Activated T-cell treated with anti-CD3 and anti-CD28 coated beads, Interleukin-2, amount 50 U/mL, for 4 hours (primary cell): ENCODE data around the gene CFB. TPM values are rescaled to one million over a fixed set of nuclear protein-coding genes. Genes with fewer than 3 reads are reported as not detected.
"Not testable (repeated sequence)": the region's sequence is repeated elsewhere in the genome, so short reads cannot be mapped to it uniquely, and the experiment has no call there.

Experiments used
- ATAC-seq, 2 donors: fragments of 200-7000 bp; cut with Tn5 transposase; one replicate each; pipeline ENCODE4 v1.10.0; 2021
- DNase-seq: peaks from one replicate; pipeline ENCODE4 v3.0.0-alpha.2; 2020
- H3K27me3 Mint-ChIP-seq: one replicate; pipeline ENCODE4 v1.8.0; 2021; ENCODE audit warnings: low read depth, mixed read lengths
- H3K36me3 Mint-ChIP-seq: one replicate; pipeline ENCODE4 v1.8.0; 2022; ENCODE audit warnings: mixed read lengths; ENCODE audit not compliant: insufficient read depth
- H3K4me1 Mint-ChIP-seq: one replicate; pipeline ENCODE4 v1.8.0; 2021; ENCODE audit warnings: low read depth, mixed read lengths
- H3K4me3 Mint-ChIP-seq: one replicate; pipeline ENCODE4 v1.8.0; 2021; ENCODE audit warnings: mild to moderate bottlenecking, moderate library complexity, mixed read lengths
- H3K9me3 Mint-ChIP-seq: one replicate; pipeline ENCODE4 v1.8.0; 2021; ENCODE audit warnings: mixed read lengths
- total RNA-seq, 3 donors: library from RNA; stranded (reverse); gene quantifications; one replicate each; pipeline ENCODE4 v1.2.1, GENCODE V29; 2021

Gene CFB
- total RNA-seq, 3 donors from 2014 or later: 0.42 to 1.5 (median 1.4) TPM

- H3K4me1 Mint-ChIP-seq, ATAC-seq, H3K4me3 Mint-ChIP-seq, H3K27me3 Mint-ChIP-seq, H3K36me3 Mint-ChIP-seq, DNase-seq, H3K9me3 Mint-ChIP-seq: not testable (repeated sequence)
Measured at GRCh38 chr6:31980998-31981397, 35.1 kb downstream of the CFB start.

DNA sequence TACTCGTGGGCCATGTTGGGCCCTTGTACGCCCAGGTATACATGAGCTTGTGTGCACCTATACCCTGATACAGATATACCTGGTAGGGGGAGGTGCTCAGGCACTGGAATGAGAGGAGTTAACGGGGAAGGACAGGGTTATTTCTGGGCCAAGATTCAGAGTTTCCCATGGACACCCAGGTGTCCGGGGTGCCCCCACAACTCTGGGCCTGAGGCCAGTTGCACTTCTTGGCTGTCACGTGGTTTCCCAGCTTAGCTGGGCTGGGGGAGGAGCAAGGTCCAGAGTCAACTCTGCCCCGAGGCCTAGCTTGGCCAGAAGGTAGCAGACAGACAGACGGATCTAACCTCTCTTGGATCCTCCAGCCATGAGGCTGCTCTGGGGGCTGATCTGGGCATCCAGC lies 35.8 kb downstream of the CFB start, which contains the start of gene C4A:
TSS of gene C4A (plus strand) at position 314 of the 400 bp plus-strand sequence. CDS start at position 365, 51 bp downstream.
- not testable (repeated sequence) for H3K27me3 Mint-ChIP-seq, ATAC-seq, H3K4me1 Mint-ChIP-seq, DNase-seq, H3K36me3 Mint-ChIP-seq, H3K9me3 Mint-ChIP-seq, H3K4me3 Mint-ChIP-seq

DNA sequence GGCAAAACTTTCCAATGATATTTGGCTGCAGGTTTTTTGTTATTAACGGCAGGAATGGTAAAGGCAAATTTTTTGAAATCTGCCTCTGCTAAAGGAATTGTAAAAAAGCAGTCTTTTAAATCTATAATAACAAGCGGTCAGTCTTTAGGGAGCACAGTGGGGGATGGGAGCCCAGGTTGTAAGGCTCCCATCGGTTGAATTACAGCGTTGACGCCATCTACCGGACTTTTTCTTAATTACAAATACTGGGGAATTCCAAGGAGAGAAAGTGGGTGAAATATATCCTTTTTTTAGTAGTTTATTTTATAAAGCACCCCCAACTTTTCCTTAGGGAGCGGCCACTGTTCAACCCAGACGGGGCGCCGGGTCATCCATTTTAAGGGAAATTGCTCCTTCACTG lies 43.5 kb downstream of the CFB start:
- H3K27me3 Mint-ChIP-seq, ATAC-seq, H3K4me3 Mint-ChIP-seq, H3K4me1 Mint-ChIP-seq, DNase-seq, H3K9me3 Mint-ChIP-seq, H3K36me3 Mint-ChIP-seq: not testable (repeated sequence)

DNA sequence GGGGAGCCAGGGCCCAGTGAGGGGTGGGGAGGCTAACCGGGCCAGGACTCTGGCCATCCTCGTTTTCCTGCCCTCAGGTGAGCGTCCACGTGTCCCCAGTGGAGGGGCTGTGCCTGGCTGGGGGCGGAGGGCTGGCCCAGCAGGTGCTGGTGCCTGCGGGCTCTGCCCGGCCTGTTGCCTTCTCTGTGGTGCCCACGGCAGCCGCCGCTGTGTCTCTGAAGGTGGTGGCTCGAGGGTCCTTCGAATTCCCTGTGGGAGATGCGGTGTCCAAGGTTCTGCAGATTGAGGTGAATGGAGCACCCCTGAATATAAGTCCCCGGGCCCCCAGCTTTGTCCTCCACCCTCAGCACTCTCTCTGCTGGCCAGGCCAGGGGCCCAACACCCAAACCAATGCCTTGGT lies 48.5 kb downstream of the CFB start:
- H3K27me3 Mint-ChIP-seq, ATAC-seq, H3K4me3 Mint-ChIP-seq, H3K4me1 Mint-ChIP-seq, H3K36me3 Mint-ChIP-seq, DNase-seq, H3K9me3 Mint-ChIP-seq: not testable (repeated sequence)

- H3K36me3 Mint-ChIP-seq, H3K9me3 Mint-ChIP-seq, H3K27me3 Mint-ChIP-seq, H3K4me1 Mint-ChIP-seq, H3K4me3 Mint-ChIP-seq, ATAC-seq, DNase-seq: not testable (repeated sequence)
Measured at GRCh38 chr6:31996385-31996784, 50.5 kb downstream of the CFB start.

Other genes with a start within 250 kb of the CFB start
- gene ABHD16A, start 242.8 kb upstream of the CFB start, total RNA-seq: 10 to 100 TPM; 33.9 to 38.1 (median 35.2) TPM
- gene LY6G6F, start 239.2 kb upstream of the CFB start, total RNA-seq: not detected
- not detected for gene LY6G6D, start 230.7 kb upstream of the CFB start, total RNA-seq
- not detected for gene LY6G6C, start 224.3 kb upstream of the CFB start, total RNA-seq
- under 1 TPM in 2 of 3 donors, not detected in 1; 0.33 to 0.55 TPM for gene MPIG6B, start 222.7 kb upstream of the CFB start, total RNA-seq
- gene DDAH2, start 216.8 kb upstream of the CFB start, total RNA-seq: 1 to 10 TPM; 3.4 to 3.9 (median 3.5) TPM
- 100 to 1,000 TPM; 344 to 370 (median 353) TPM for gene CLIC1, start 209.6 kb upstream of the CFB start, total RNA-seq
- 10 to 100 TPM; 30.9 to 35.4 (median 34.3) TPM for gene MSH5, start 206.1 kb upstream of the CFB start, total RNA-seq
- 10 to 100 TPM in 2 of 3 donors, 1 to 10 TPM in 1; 9.4 to 12.2 (median 12.1) TPM for gene SAPCD1, start 183.4 kb upstream of the CFB start, total RNA-seq
- 1 to 10 TPM; 1.4 TPM for gene VWA7, start 168.8 kb upstream of the CFB start, total RNA-seq
- gene VARS1, start 150.3 kb upstream of the CFB start, total RNA-seq: 100 to 1,000 TPM; 231 to 263 (median 234) TPM
- gene LSM2, start 139.1 kb upstream of the CFB start, total RNA-seq: 100 to 1,000 TPM; 163 to 192 (median 184) TPM
- gene HSPA1L, start 130.8 kb upstream of the CFB start, total RNA-seq: 1 to 10 TPM; 1.6 to 1.8 (median 1.7) TPM
- gene HSPA1A, start 130.6 kb upstream of the CFB start, total RNA-seq: 10 to 100 TPM; 33.3 to 38.1 (median 34.2) TPM
- gene HSPA1B, start 118.4 kb upstream of the CFB start, total RNA-seq: 10 to 100 TPM; 76.1 to 97.7 (median 93.0) TPM
- 10 to 100 TPM; 25.6 to 26.7 (median 26.0) TPM for gene NEU1, start 83.3 kb upstream of the CFB start, total RNA-seq
- under 1 TPM; 0.13 to 0.60 (median 0.20) TPM for gene SLC44A4, start 67.1 kb upstream of the CFB start, total RNA-seq
- 10 to 100 TPM; 52.8 to 70.9 (median 67.8) TPM for gene EHMT2, start 48.4 kb upstream of the CFB start, total RNA-seq
- gene ZBTB12, start 44.0 kb upstream of the CFB start, total RNA-seq: 1 to 10 TPM; 3.5 to 6.1 (median 5.4) TPM
- 1 to 10 TPM in 1 of 3 donors, under 1 TPM in 2; 0.56 to 1.0 (median 0.95) TPM for gene C2, start 18.4 kb upstream of the CFB start, total RNA-seq
- 100 to 1,000 TPM; 107 to 111 (median 109) TPM for gene NELFE, start 12.9 kb downstream of the CFB start, total RNA-seq
- gene SKIC2, start 13.1 kb downstream of the CFB start, total RNA-seq: 100 to 1,000 TPM; 123 to 157 (median 132) TPM
- 1 to 10 TPM; 7.1 to 9.0 (median 8.9) TPM for gene DXO, start 26.0 kb downstream of the CFB start, total RNA-seq
- 1 to 10 TPM; 4.3 to 5.9 (median 5.3) TPM for gene C4A, start 36.0 kb downstream of the CFB start, total RNA-seq
- 1 to 10 TPM; 4.9 to 5.3 (median 5.2) TPM for gene C4B, start 68.7 kb downstream of the CFB start, total RNA-seq
- 1 to 10 TPM in 1 of 3 donors, under 1 TPM in 2; 0.74 to 1.0 (median 0.84) TPM for gene CYP21A2, start 92.3 kb downstream of the CFB start, total RNA-seq
- 1 to 10 TPM; 1.1 to 1.9 (median 1.6) TPM for gene TNXB, start 163.2 kb downstream of the CFB start, total RNA-seq
- 10 to 100 TPM; 65.2 to 75.2 (median 67.2) TPM for gene ATF6B, start 182.2 kb downstream of the CFB start, total RNA-seq
- gene FKBPL, start 184.2 kb downstream of the CFB start, total RNA-seq: 1 to 10 TPM; 3.2 to 6.6 (median 4.9) TPM
- gene PRRT1, start 205.8 kb downstream of the CFB start, total RNA-seq: under 1 TPM; 0.37 to 0.51 (median 0.38) TPM
- gene PPT2, start 208.0 kb downstream of the CFB start, total RNA-seq: 10 to 100 TPM; 18.7 to 27.0 (median 20.2) TPM
- 1 to 10 TPM; 6.4 to 9.6 (median 9.1) TPM for gene EGFL8, start 218.5 kb downstream of the CFB start, total RNA-seq
- 10 to 100 TPM; 27.3 to 28.2 (median 28.1) TPM for gene AGPAT1, start 230.0 kb downstream of the CFB start, total RNA-seq
- 10 to 100 TPM; 40.1 to 49.6 (median 47.1) TPM for gene RNF5, start 232.3 kb downstream of the CFB start, total RNA-seq
- 10 to 100 TPM in 2 of 3 donors, 1 to 10 TPM in 1; 8.9 to 14.7 (median 13.0) TPM for gene AGER, start 238.2 kb downstream of the CFB start, total RNA-seq
- 10 to 100 TPM; 62.2 to 68.2 (median 64.0) TPM for gene PBX2, start 244.1 kb downstream of the CFB start, total RNA-seq
- 10 to 100 TPM; 37.1 to 47.6 (median 43.4) TPM for gene GPSM3, start 246.5 kb downstream of the CFB start, total RNA-seq